HCT116 (cell line): ENCODE measurements around the gene DUSP3. TPM values are rescaled to one million over a fixed set of nuclear protein-coding genes. Genes with fewer than 3 reads are reported as not detected.

ENCODE experiments used
- ATAC-seq: fragments of 200-7000 bp; cut with Tn5 transposase; 2 replicates; pipeline ENCODE4 v1.9.1; 2020; ENCODE audit warnings: mild to moderate bottlenecking, moderate library complexity
- BruUV-seq: library from RNA; stranded (reverse); fragments of 400-500 nt; replicated peaks from 2 replicates; lab custom pipeline; 2021; lab: Mats Ljungman, UMichigan
- CTCF ChIA-PET: fragments of 300-600 bp; sonication (Branson Sonifier 250); formaldehyde crosslinking; loops from one replicate; lab custom pipeline; 2021; ENCODE audit warnings: antibody characterized with exemption; lab: Charles Lee
- POLR2A ChIA-PET: fragments of 300-600, 350-600 bp; sonication (Branson Sonifier 250); formaldehyde crosslinking; loops from one replicate; lab custom pipeline; 2021; ENCODE audit warnings: antibody characterized with exemption; lab: Charles Lee
- RAD21 ChIA-PET, 2 experiments: fragments of 300-600 bp; sonication (Branson Sonifier 250); formaldehyde crosslinking; loops; one replicate each; lab custom pipeline; 2023; ENCODE audit warnings: low total read pairs in 2 of 2; ENCODE audit not compliant: uncharacterized antibody in 2 of 2, unreplicated experiment in 2 of 2, low non-redundant PET in 1 of 2; lab: Charles Lee
- DNase-seq: peaks from one replicate; pipeline ENCODE4 v3.0.0-alpha.2; 2010; ENCODE audit warnings: low read depth, low spot score
- H2AFZ ChIP-seq: fragments of 200-600 bp; shearing (Covaris generic), sonication (generic); 2 replicates; pipeline ENCODE4 v1.6.1; 2017; ENCODE audit warnings: low read depth, mixed run types, mixed read lengths, antibody characterized with exemption, low read length; ENCODE audit not compliant: poor library complexity, severe bottlenecking
- H3K27ac ChIP-seq: 2 replicates; pipeline ENCODE4 v1.5.1; 2012; ENCODE audit warnings: low read depth, low read length
- H3K27me3 ChIP-seq: fragments of 200-600 bp; sonication (generic); 2 replicates; pipeline ENCODE4 v1.6.1; 2016; ENCODE audit warnings: mixed run types, low read length, mixed read lengths; ENCODE audit not compliant: insufficient read depth
- H3K36me3 ChIP-seq, 2 experiments: fragments of 200-500 bp in 1 of 2; fragments of 200-600 bp in 1 of 2; sonication (Bioruptor generic) in 1 of 2; sonication (generic) in 1 of 2; 2 replicates each; pipeline versions ENCODE4 v1.5.1 to v1.6.1; 2014 to 2016; ENCODE audit warnings: low read length in 2 of 2, inconsistent platforms in 1 of 2, mixed read lengths in 1 of 2, mixed run types in 1 of 2; ENCODE audit not compliant: insufficient read depth in 2 of 2, control insufficient read depth in 1 of 2
- H3K4me1 ChIP-seq, 2 experiments: fragments of 200-600 bp in 1 of 2; sonication (generic) in 1 of 2; 2 replicates each; pipeline versions ENCODE4 v1.5.1 to v1.6.1; 2012 to 2017; ENCODE audit warnings: low read length in 2 of 2, inconsistent platforms in 1 of 2, mild to moderate bottlenecking in 1 of 2, mixed read lengths in 1 of 2, mixed run types in 1 of 2, moderate library complexity in 1 of 2; ENCODE audit not compliant: insufficient read depth in 2 of 2, control insufficient read depth in 1 of 2
- H3K4me2 ChIP-seq: fragments of 200-600 bp; sonication (generic); 2 replicates; pipeline ENCODE4 v1.6.1; 2017; ENCODE audit warnings: mixed run types, low read length, mixed read lengths
- H3K4me3 ChIP-seq, 2 experiments: fragments of 200-600 bp in 1 of 2; sonication (generic) in 1 of 2; replicated peaks in 1 of 2; 2 replicates each; pipeline ENCODE4 v1.5.1; 2011 to 2016; ENCODE audit warnings: low read length in 2 of 2, control low read depth in 1 of 2, low read depth in 1 of 2, mild to moderate bottlenecking in 1 of 2, mixed read lengths in 1 of 2, mixed run types in 1 of 2
- H3K79me2 ChIP-seq: fragments of 200-600 bp; sonication (generic); 2 replicates; pipeline ENCODE4 v1.6.1; 2017; ENCODE audit warnings: mild to moderate bottlenecking, mixed run types, low read length, moderate library complexity, mixed read lengths; ENCODE audit not compliant: insufficient read depth
- H3K9ac ChIP-seq: fragments of 200-600 bp; sonication (generic); 2 replicates; pipeline ENCODE4 v1.6.1; 2016; ENCODE audit warnings: low read length, mixed read lengths
- H3K9me2 ChIP-seq: fragments of 200-600 bp; sonication (generic), shearing (Covaris generic); 2 replicates; pipeline ENCODE4 v1.6.1; 2017; ENCODE audit warnings: mixed run types, mild to moderate bottlenecking, moderate library complexity; ENCODE audit not compliant: insufficient read depth
- H3K9me3 ChIP-seq, 2 experiments: fragments of 200-500 bp in 1 of 2; fragments of 200-600 bp in 1 of 2; sonication (Bioruptor generic) in 1 of 2; sonication (generic) in 1 of 2; 2 replicates each; pipeline ENCODE4 v1.6.1; 2014 to 2017; ENCODE audit warnings: low read length in 2 of 2, mixed read lengths in 2 of 2, inconsistent platforms in 1 of 2, low read depth in 1 of 2, mild to moderate bottlenecking in 1 of 2, mixed run types in 1 of 2, moderate library complexity in 1 of 2; ENCODE audit not compliant: control insufficient read depth in 1 of 2, insufficient read depth in 1 of 2
- H4K20me1 ChIP-seq: fragments of 200-600 bp; sonication (generic), shearing (Covaris generic); 2 replicates; pipeline ENCODE4 v1.6.1; 2017; ENCODE audit warnings: mixed run types, mild to moderate bottlenecking, moderate library complexity; ENCODE audit not compliant: insufficient read depth
- CBX3 ChIP-seq: IDR thresholded peaks from 2 replicates; pipeline ENCODE4 v1.6.1; 2012; ENCODE audit warnings: low read depth
- EGR1 ChIP-seq: IDR thresholded peaks from 2 replicates; pipeline ENCODE4 v1.6.1; 2012; ENCODE audit warnings: low read depth
- ELF1 ChIP-seq: IDR thresholded peaks from 2 replicates; pipeline ENCODE4 v1.6.1; 2012; ENCODE audit warnings: low read depth, borderline replicate concordance
- EZH2 ChIP-seq: fragments of 200-600 bp; sonication (generic); IDR thresholded peaks from 2 replicates; pipeline ENCODE4 v1.6.1; 2017; ENCODE audit warnings: antibody characterized with exemption, mixed run types
- EZH2phosphoT487 ChIP-seq: fragments of 200-600 bp; IDR thresholded peaks from 2 replicates; pipeline ENCODE4 v1.6.1; 2018; ENCODE audit warnings: antibody characterized with exemption, borderline replicate concordance
- FOSL1 ChIP-seq: IDR thresholded peaks from 2 replicates; pipeline ENCODE4 v1.6.1; 2012; ENCODE audit warnings: low read depth
- JUND ChIP-seq: IDR thresholded peaks from 2 replicates; pipeline ENCODE4 v1.6.1; 2012
- SIN3A ChIP-seq: IDR thresholded peaks from 2 replicates; pipeline ENCODE4 v1.6.1; 2012; ENCODE audit warnings: low read depth
- TCF7L2 ChIP-seq: IDR thresholded peaks from 2 replicates; pipeline ENCODE4 v1.7.0; 2011; ENCODE audit warnings: borderline replicate concordance, inconsistent platforms; ENCODE audit not compliant: insufficient read depth, insufficient read length; ENCODE audit errors: extremely low read depth
- YY1 ChIP-seq: IDR thresholded peaks from 2 replicates; pipeline ENCODE4 v1.6.1; 2011; ENCODE audit warnings: low read length, low read depth, moderate library complexity, mild to moderate bottlenecking; ENCODE audit not compliant: insufficient replicate concordance; ENCODE audit errors: extremely low read depth
- ZFX ChIP-seq: fragments of 450-650 bp; IDR thresholded peaks from 2 replicates; pipeline ENCODE4 v1.6.1; 2017
- intact Hi-C: fragments of 100-400 bp; cut with micrococcal nuclease; formaldehyde crosslinking; loops from 2 replicates; pipeline ENCODE4 v1.10.0; 2022
- total RNA-seq: library from RNA; stranded (reverse); gene quantifications from one replicate; pipeline ENCODE4 v1.2.1, GENCODE V29; 2021; ENCODE audit not compliant: unreplicated experiment
- TF ChIP-seq, protein P1 (sequence below): IDR thresholded peaks from 2 replicates; pipeline ENCODE4 v1.6.1; 2011; ENCODE audit warnings: mild to moderate bottlenecking, low read length, moderate library complexity; ENCODE audit not compliant: insufficient replicate concordance; ENCODE audit errors: extremely low read depth
- TF ChIP-seq, protein P2 (sequence below): IDR thresholded peaks from 2 replicates; pipeline ENCODE4 v1.6.1; 2012
- TF ChIP-seq, protein P3 (sequence below): IDR thresholded peaks from 2 replicates; pipeline ENCODE4 v1.6.1; 2012

Gene DUSP3
- total RNA-seq, 1 experiment from 2014 or later, result 29.6 TPM

DNA sequence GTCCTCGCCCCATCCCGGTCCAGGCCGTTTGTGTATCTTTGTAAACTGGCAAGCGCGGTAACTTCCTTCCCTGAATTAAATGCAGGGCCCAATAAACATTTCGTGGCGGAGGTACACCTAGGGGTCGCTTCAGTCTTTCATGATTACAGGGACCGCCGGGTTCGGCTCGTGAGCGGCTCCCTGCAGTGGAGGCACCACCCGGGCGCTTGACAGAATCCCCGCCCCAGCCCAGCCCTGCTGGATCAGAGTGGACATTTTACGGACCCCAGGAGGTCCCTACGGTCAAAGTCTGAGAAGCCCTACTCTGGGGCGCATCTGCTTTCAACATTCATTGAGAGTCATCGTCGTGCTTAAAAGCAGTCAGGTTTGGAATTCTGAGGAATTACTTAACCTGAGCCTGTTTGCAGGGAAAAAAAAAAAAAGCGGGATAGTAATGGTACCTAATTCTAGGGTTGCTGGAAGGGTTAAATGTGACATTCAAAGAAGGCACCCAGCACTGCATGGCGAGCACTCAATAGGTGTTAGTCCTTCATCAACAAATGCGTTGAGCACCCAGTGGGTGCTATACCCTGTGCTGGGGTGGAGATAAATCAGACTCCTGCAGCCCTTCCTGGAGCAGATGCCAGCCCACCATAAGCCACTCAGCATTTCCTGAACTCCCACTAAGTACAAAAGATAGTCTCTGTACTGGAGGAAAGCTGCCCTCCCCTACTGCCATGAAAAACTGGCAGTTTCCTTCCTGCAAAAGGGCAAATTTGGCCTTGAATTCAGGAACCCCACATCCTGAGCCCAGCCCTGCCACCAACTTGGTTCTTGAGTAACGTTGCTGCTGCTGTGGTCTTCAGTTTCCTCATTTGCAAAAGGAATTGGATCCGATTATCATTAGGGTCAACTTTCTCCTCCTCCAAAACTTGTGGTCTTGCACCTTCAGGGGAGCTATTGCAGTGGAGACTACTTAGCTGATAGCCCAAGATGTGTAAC, 658 bp upstream of the DUSP3 start (continued):
- TF ChIP-seq, protein P1, sequence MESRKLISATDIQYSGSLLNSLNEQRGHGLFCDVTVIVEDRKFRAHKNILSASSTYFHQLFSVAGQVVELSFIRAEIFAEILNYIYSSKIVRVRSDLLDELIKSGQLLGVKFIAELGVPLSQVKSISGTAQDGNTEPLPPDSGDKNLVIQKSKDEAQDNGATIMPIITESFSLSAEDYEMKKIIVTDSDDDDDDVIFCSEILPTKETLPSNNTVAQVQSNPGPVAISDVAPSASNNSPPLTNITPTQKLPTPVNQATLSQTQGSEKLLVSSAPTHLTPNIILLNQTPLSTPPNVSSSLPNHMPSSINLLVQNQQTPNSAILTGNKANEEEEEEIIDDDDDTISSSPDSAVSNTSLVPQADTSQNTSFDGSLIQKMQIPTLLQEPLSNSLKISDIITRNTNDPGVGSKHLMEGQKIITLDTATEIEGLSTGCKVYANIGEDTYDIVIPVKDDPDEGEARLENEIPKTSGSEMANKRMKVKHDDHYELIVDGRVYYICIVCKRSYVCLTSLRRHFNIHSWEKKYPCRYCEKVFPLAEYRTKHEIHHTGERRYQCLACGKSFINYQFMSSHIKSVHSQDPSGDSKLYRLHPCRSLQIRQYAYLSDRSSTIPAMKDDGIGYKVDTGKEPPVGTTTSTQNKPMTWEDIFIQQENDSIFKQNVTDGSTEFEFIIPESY, result no peak
- TF ChIP-seq EZH2 (no peak), EZH2phosphoT487 (no peak)
- TF ChIP-seq, protein P2, sequence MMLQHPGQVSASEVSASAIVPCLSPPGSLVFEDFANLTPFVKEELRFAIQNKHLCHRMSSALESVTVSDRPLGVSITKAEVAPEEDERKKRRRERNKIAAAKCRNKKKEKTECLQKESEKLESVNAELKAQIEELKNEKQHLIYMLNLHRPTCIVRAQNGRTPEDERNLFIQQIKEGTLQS, result no peak

DNA sequence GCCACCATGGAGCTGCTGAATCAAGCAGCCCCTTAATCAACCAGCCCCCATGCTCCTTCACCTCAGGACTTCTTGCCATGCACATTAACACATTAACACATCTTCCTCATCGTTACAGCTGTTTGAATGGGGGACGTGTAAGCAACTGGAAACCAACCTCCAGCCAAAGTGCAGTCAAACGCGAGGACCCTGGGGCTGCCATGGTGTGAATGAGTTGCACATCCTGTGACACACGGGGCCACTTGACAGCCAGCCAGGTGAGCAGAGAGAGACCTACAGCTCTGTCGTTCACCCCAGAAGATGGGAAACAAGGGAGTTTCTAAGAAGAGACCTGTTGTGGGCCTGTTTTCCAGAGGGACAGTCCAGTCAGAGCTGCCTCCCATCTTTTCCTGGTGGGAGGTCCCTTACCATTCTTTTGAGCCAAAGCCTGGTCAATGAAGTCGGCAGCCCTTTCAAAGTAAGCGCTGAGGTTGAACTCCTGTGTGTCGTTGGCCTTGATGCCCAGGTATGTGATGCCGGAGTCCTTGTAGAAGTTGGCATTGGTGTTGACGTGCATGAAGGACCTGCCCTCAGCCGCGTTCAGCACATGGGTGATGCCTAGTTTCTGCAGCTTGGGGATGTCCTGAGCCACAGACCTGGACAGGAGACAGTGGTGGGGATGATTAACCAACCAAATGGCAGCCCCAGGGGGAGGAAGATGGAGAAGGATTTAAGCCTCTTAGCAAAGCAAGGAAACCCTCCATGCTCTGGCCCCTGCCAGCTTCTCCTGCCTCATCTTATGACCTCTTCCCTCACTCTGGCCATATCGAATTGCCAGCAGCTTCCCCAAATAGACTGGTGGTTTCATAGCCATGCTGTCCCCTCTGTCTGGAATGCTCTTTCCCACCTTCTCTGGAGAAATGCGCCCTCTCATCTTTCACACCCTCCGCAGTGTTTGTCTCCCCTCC, 4.2 kb downstream of the DUSP3 start:
- Histone ChIP-seq H3K4me3 (no peak overlapping the region), H3K9me3 (no peaks in the 10 kb centered on the region), H4K20me1 (no peaks in the 10 kb centered on the region), H3K27me3 (no peaks in the 10 kb centered on the region), H2AFZ (no peak overlapping the region), H3K4me1 (peaks cover 6 to 10% of the 10 kb centered on the region in 2 experiments; a peak in 3 of 4 replicates), H3K79me2 (peaks cover 30% of the 10 kb centered on the region), H3K9me2 (no peaks in the 10 kb centered on the region), H3K9ac (no peak overlapping the region), H3K36me3 (peaks cover 23 to 36% of the 10 kb centered on the region in 2 experiments; a peak in 3 of 4 replicates), H3K27ac (no peak overlapping the region), H3K4me2 (no peak overlapping the region)
- BruUV-seq, result no TSS peak
- ATAC-seq, result no peak
- RAD21 ChIA-PET, result no interaction called here
- no peak for DNase-seq
- CTCF ChIA-PET, result no interaction called here
- intact Hi-C loops, result no loop called here
- POLR2A ChIA-PET, result interaction anchor here (0.6 kb wide), 1 partner anchor 227 kb away, joined by 3 read pairs; no protein-coding TSS in a partner anchor
- TF ChIP-seq ZFX (no peak), CBX3 (no peak), ELF1 (no peak), EGR1 (no peak), JUND (no peak), SIN3A (no peak), TCF7L2 (no peak), FOSL1 (no peak), YY1 (no peak)
- TF ChIP-seq, protein P2, result no peak
- TF ChIP-seq, protein P3, sequence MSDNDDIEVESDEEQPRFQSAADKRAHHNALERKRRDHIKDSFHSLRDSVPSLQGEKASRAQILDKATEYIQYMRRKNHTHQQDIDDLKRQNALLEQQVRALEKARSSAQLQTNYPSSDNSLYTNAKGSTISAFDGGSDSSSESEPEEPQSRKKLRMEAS, result no peak
- TF ChIP-seq, protein P1, result no peak
